ENCODE data around the gene ITPR2. TPM values are rescaled to one million over a fixed set of nuclear protein-coding genes. Genes with fewer than 3 reads are reported as not detected.

Gene ITPR2
- total and polyA plus RNA-seq, 2 of the 13 experiments (the other 11 are each of a cell fraction or from before 2014, with no cell fraction given), result 31.9 to 81.9 TPM

- TF ChIP-seq MLXIP (CRISPR knock-in tag; IDR thresholded peaks at IDR 0.05; ENCODE audit: borderline replicate concordance) (no peak), NFE2L1 (CRISPR knock-in tag; IDR thresholded peaks at IDR 0.05; ENCODE audit: borderline replicate concordance) (no peak), ELK4 (CRISPR knock-in tag; IDR thresholded peaks at IDR 0.05; ENCODE audit: borderline replicate concordance) (no peak), ZNF329 (CRISPR knock-in tag; IDR thresholded peaks at IDR 0.05; ENCODE audit: low read depth) (no peak), HIC2 (CRISPR knock-in tag; IDR thresholded peaks at IDR 0.05; ENCODE audit: low read depth) (no peak)
Measured at GRCh38 chr12:26374934-26375680, 457.9 kb downstream of the ITPR2 start (continued).
